Muscle layer of colon (tissue), 2 donors: ENCODE results near the gene C9orf43.

Experiments used
- H3K27ac ChIP-seq: one replicate; pipeline ENCODE4 v1.7.0; 2013; ENCODE audit warnings: low read depth, mild to moderate bottlenecking, low read length, moderate library complexity
- H3K27me3 ChIP-seq, 2 donors: one replicate each; pipeline ENCODE4 v1.7.0; 2013; ENCODE audit warnings: low read length in 2 of 2, mild to moderate bottlenecking in 2 of 2; ENCODE audit not compliant: insufficient read depth in 2 of 2, control insufficient read depth in 1 of 2
- H3K36me3 ChIP-seq: one replicate; pipeline ENCODE4 v1.7.0; 2013; ENCODE audit warnings: mild to moderate bottlenecking, low read length; ENCODE audit not compliant: insufficient read depth
- H3K4me1 ChIP-seq: one replicate; pipeline ENCODE4 v1.7.0; 2013; ENCODE audit warnings: mild to moderate bottlenecking, low read length; ENCODE audit not compliant: insufficient read depth
- H3K4me3 ChIP-seq, 2 donors: one replicate each; pipeline ENCODE4 v1.7.0; 2013; ENCODE audit warnings: low read length in 2 of 2, low read depth in 1 of 2, mild to moderate bottlenecking in 1 of 2, moderate library complexity in 1 of 2
- H3K9ac ChIP-seq: one replicate; pipeline ENCODE4 v1.7.0; 2013; ENCODE audit warnings: low read length
- H3K9me3 ChIP-seq: one replicate; pipeline ENCODE4 v1.7.0; 2013; ENCODE audit warnings: mild to moderate bottlenecking, low read length
- donor health status: abdominal sarcoma.
- donor health status: Adenocarcinoma of cecum.

The C9orf43 gene

DNA sequence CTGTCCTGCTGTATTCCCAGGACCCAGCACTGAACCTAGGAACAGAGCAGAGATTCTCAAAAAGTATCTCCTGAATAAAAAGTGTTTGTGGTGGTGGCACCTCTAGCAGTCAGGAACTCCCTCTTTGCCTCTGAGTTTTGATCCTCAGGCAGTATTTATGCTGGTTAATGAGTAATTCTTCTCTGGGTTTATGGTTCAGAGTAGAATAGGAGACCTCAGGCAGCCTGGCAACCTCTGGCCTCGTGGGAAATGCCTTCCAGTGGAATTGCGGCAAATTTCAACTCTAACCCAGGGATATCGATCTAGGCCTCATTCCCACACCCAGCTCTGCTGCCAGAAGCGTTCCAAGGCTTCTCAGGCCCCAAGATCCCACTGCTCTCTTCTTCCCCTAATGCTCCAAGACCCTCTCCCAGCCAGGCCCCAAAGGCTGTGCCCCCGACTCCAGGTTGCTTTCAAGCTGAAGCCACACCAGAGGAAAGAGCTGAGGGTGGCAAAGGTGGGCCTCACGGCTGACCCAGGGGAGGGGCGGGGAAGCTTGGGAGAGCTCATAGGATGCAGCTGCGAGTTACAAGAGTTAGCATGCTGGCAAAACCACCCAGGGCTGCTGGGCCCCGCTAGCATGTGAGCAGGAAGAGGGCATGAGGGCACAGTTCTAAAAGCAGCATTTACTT lies 22.9 kb upstream of the C9orf43 start:
- Histone ChIP-seq H3K9ac (no peak overlapping the region), H3K4me1 (no peaks in the 10 kb centered on the region), H3K27me3 (no peaks in the 10 kb centered on the region), H3K4me3 (no peak overlapping the region), H3K9me3 (no peaks in the 10 kb centered on the region), H3K36me3 (peaks cover 41% of the 10 kb centered on the region), H3K27ac (no peak overlapping the region)

DNA sequence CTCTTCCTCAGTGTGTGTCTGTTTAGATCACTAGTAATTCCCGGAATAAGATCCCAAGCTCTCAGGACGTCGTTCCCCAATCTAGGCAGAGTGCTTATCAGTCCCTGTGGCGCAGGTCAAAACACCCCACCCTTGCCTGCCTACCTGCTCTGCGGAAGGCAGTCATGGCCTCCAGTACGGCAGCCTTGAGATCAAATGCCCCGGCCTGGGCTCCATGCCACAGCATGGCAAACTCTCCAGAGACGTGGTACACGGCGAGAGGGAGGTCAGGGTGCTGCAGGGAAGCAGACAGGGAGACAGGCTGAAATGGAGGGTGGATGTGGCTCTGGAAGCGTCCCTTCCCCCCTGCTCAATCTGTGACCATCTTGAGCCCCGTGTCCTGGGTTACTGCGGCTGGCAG lies 21.7 kb upstream of the C9orf43 start:
- Histone ChIP-seq H3K9me3 (no peaks in the 10 kb centered on the region), H3K9ac (no peak overlapping the region), H3K36me3 (peaks cover 50% of the 10 kb centered on the region), H3K27me3 (no peaks in the 10 kb centered on the region), H3K4me3 (no peak overlapping the region), H3K27ac (no peak overlapping the region), H3K4me1 (no peaks in the 10 kb centered on the region)

DNA sequence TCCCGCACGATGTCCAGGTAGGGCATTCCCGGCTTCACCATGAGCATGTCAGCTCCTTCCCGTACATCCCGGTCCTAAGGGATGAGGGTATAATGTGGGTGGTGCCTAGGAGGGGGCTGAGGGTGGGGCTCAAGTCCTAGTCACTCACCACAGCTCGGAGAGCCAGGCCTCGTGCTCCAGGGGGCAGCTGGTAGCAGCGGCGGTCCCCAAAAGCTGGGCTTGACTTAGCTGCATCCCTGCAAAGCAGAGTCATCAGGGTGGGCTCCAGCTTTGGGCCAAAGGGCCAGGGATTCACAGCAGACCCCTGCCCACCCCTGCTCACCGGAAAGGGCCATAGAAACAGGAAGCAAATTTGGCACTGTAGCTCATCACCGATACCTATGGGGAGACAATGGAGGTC lies 21.1 kb upstream of the C9orf43 start:
- H3K9ac ChIP-seq: no peak overlapping the region
- peaks cover 50% of the 10 kb centered on the region for H3K36me3 ChIP-seq
- no peak overlapping the region for H3K4me3 ChIP-seq
- H3K27me3 ChIP-seq: no peaks in the 10 kb centered on the region
- no peak overlapping the region for H3K27ac ChIP-seq
- no peaks in the 10 kb centered on the region for H3K9me3 ChIP-seq
- no peaks in the 10 kb centered on the region for H3K4me1 ChIP-seq

DNA sequence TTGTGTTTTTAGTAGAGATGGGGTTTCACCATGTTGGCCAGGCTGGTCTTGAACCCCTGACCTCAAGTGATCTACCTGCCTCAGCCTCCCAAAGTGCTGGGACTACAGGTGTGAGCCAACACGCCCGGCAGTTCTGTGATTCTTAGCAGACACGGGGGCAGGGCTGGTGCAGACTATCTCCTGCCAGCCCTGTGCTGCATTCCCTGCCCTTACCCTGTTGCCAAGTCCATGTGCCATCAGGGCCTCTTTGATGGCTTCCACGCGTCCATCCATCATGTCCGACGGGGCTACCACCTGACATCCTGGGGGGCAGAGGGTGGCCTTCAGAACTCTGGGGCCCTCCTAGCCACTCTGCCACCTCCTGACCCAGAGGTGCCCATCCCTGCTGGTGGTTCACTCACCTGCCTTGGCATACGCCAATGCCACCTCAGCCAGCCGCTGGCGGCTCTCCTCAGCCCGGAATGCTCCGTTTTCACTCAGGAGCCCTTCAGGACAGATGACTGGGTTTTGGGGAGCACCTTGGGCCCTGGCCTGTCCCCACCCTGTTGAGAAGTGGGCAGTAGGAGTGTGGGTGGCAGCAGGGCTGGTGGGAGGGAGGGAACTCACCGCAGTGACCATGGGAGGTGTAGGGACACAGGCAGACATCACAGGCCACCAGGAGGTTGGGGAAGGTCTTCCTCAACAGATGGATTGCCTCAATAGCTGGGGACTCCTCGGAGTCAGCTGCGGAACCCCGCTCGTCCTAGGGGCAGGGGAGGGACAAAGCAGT lies 20.2 kb upstream of the C9orf43 start:
- Histone ChIP-seq H3K27ac (no peak overlapping the region), H3K9ac (no peak overlapping the region)

DNA sequence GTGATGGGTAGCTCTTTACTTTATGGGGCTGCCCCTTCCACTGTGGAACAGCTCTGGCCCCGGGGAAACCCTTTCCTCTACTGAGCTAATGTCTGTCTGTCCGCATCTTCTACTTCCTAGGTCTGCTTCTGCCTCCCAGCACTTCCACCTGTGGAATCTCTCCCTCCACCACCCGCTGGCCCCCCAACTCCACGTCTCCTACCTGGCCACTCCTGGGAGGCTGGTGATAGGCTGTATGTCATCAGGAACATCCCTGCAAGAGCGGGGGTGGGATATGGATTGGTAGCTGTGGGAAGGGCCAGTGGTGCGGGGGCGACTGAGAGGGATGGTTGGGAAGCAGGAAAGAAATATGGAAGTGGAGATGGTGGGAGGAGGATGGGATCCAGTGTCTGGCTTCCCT lies 18.6 kb upstream of the C9orf43 start:
- no peak overlapping the region for H3K4me3 ChIP-seq
- no peak overlapping the region for H3K9ac ChIP-seq
- no peaks in the 10 kb centered on the region for H3K9me3 ChIP-seq
- no peak overlapping the region for H3K27ac ChIP-seq
- peaks cover 50% of the 10 kb centered on the region for H3K36me3 ChIP-seq
- no peaks in the 10 kb centered on the region for H3K27me3 ChIP-seq
- no peaks in the 10 kb centered on the region for H3K4me1 ChIP-seq

More for the DNA sequence above, 20.2 kb upstream of the C9orf43 start:
- H3K27me3 ChIP-seq: no peaks in the 10 kb centered on the region
- H3K4me3 ChIP-seq: no peak overlapping the region
- H3K9me3 ChIP-seq: no peaks in the 10 kb centered on the region
- H3K4me1 ChIP-seq: no peaks in the 10 kb centered on the region
- peaks cover 50% of the 10 kb centered on the region for H3K36me3 ChIP-seq

DNA sequence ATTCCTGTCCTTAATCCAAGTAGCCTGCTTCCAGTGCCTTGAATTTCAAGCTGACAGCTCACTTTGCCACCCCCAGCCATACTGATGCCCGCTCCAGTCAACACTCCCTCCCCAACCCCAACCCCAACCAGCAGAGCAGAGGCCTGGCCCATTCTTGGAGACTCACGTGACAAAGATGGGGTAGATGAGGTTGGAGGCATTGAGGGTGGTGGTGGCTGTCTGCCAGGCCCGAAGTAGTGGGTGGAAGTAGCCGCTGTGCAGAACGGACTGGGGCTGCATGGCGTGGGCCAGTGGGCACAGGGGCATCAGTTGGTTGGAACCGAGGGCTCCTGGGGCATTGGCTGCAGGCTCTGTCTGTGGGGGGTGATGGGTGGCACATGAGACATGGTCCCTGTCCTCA lies 17.3 kb upstream of the C9orf43 start:
- peaks cover 44% of the 10 kb centered on the region for H3K36me3 ChIP-seq
- H3K4me3 ChIP-seq: no peak overlapping the region
- no peak overlapping the region for H3K27ac ChIP-seq
- H3K4me1 ChIP-seq: no peaks in the 10 kb centered on the region
- no peaks in the 10 kb centered on the region for H3K27me3 ChIP-seq
- H3K9ac ChIP-seq: no peak overlapping the region
- H3K9me3 ChIP-seq: no peaks in the 10 kb centered on the region

DNA sequence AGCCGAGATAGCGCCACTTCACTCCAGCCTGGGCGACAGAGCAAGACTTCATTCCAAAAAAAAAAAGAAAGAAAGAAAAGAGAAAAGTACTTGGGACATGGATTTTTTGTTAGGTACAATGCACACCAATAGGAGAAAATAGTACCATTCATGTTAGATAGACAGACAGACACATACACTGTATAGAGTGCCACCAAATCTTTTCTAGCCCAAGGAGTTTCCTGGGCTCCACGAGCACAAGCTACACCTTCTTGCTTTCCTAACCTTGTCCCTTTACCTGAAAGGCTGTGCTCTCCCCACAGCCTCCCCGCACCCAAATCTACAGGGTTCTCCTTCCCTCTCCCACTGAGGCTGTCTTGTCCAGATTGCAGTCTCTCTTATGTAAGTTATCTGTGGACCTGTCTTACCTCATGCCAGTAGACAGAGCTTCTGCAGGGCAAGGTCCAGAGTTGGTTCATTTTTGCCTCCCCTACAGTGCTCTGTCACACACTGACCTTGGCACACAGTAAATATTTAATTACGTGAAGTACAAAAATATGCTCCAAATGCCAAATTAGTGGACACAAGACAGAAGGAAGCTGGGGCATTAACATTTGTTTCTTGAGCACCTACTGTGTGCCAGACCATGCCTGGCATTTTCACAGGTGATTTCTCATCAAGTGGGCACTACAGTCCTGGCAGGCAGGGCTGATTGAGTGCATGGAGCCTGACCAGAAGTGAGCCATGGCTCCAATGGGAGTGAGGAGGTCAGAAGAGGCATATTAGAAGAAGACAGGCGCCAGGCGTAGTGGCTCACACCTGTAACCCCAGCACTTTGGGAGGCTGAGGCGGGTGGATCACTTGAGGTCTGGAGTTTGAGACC lies 15.3 kb upstream of the C9orf43 start:
- Histone ChIP-seq H3K36me3 (peaks cover 28% of the 10 kb centered on the region), H3K4me3 (no peak overlapping the region), H3K9me3 (no peaks in the 10 kb centered on the region), H3K27me3 (no peaks in the 10 kb centered on the region), H3K4me1 (peaks cover 10% of the 10 kb centered on the region), H3K27ac (no peak overlapping the region), H3K9ac (no peak overlapping the region)

DNA sequence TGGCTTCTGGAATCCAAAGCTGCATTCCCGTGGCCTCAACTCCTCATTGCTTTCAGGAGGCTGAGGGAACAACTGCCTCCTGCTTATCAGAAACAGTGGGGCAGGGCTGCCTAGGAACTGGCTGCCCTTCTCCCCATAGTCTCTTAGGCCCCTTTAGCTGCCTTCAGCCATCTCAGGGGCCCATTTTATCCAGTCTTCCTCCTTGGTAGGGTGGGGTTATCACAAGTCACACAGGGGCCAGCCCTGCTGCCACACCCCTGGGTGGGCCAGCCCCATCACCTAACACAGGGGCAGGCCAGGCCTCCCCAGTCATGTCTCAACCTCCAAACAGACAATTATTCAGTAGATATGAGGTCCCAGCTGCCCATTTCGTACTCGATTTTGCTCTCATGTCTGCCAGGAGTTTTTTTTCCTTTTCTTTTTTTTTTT lies 13.3 kb upstream of the C9orf43 start:
- Histone ChIP-seq H3K4me3 (no peak overlapping the region), H3K27ac (no peak overlapping the region), H3K9ac (no peak overlapping the region), H3K27me3 (no peaks in the 10 kb centered on the region), H3K36me3 (peaks cover 9% of the 10 kb centered on the region), H3K9me3 (no peaks in the 10 kb centered on the region), H3K4me1 (peaks cover 17% of the 10 kb centered on the region)

DNA sequence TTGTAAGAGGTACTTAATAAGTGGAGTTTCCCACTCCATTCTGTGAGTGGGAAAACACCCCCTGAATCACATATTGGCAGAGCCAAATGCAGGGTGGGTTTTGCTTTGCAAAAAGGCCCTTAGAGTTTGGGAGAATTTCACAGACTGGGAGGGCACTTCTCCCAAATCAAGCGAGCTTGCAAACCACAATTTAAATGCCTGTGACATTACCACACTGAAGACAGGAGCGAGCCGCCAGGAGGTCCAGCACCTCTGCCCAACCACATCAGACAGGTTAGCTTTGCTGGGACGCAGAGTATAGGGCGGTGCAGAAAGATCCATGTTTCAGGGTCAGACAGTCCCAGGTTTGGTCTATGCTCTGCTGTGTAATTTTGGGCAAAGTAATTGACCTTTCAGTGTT lies 11.8 kb upstream of the C9orf43 start:
- Histone ChIP-seq H3K36me3 (no peaks in the 10 kb centered on the region), H3K4me3 (no peak overlapping the region), H3K27ac (no peak overlapping the region), H3K27me3 (no peaks in the 10 kb centered on the region), H3K9ac (no peak overlapping the region), H3K4me1 (peaks cover 17% of the 10 kb centered on the region), H3K9me3 (no peaks in the 10 kb centered on the region)

DNA sequence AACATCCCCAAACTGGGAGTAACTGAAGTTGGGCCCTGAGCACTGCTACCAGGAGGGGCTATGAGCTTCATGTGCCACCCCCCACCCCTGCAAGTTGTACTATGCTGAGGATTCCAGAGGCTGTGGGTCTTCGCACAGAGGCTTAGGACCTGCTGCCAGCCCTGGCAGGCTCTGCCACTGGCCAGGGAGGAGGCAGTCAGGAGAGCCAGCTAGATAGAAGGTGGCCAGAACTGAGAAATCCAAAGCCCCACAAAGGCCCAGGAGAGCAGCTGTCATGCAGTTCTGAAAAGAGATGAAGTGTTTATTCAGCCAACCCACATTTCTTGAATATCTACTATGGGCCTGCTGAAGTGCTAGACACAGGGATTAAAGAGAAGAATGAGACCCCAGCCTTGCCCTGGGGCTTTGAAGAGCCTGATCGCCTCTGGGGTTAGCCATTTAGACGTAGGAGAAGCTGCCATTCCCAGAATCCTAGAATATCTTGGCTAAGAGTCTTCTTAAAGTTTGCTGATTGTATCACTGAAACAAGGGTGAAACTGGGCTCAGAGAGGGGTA lies 10.8 kb upstream of the C9orf43 start:
- Histone ChIP-seq H3K9ac (no peak overlapping the region), H3K4me3 (peak overlapping the region in 1 of 2 donors; percentile 78), H3K36me3 (no peaks in the 10 kb centered on the region)

More for the DNA sequence above, 10.8 kb upstream of the C9orf43 start:
- no peaks in the 10 kb centered on the region for H3K27me3 ChIP-seq
- no peaks in the 10 kb centered on the region for H3K9me3 ChIP-seq
- no peak overlapping the region for H3K27ac ChIP-seq
- H3K4me1 ChIP-seq: peaks cover 17% of the 10 kb centered on the region
